ENCODE results near the gene RGL4.
"Not testable (repeated sequence)": the region's sequence is repeated elsewhere in the genome, so short reads cannot be mapped to it uniquely, and the experiment has no call there.

The RGL4 gene

DNA sequence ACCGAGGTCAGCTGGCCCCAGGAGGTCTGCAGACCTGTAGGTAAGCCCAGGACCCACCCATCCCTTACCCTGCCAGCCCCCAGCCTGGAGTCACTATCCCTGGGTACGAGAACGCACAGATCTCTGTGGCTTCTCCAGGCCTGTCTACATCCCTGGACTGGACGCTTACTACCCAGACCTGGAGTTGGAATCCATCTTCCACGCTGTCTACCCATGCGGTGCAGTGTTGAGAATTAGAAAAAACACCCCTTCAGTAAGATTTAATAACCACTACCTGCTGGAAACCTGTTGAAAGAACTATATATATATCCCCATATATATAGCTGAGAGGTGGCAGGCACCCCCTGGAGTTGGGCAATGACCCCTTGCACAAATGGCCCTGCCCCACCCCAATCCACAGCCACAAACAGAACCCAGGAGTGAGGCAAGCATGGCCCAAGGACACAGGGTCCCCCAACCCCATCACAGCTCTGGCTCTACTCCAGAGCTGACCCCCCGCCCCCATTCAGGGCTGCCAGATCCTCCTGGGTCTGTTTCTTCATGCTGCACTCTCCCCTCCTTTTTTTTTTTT, 17.7 kb upstream of the RGL4 start:
- no peaks in the 10 kb centered on the region for H3K27me3 Mint-ChIP-seq
- DNase-seq (ENCODE audit: low spot score in 2 of 2) (no peak), ATAC-seq (replicated peaks; ENCODE audit: extremely low read depth, poor library complexity, severe bottlenecking) (no peak)
- peaks cover 7% of the 10 kb centered on the region for H3K36me3 Mint-ChIP-seq (ENCODE audit: insufficient read depth)
- peaks cover 9% of the 10 kb centered on the region for H3K4me1 Mint-ChIP-seq
- H3K9me3 Mint-ChIP-seq: no peaks in the 10 kb centered on the region
- no peak overlapping the region for H3K4me3 Mint-ChIP-seq
- no peak overlapping the region for H3K27ac Mint-ChIP-seq (ENCODE audit: low read depth)

- H3K4me3 Mint-ChIP-seq: no peak overlapping the region
- no peak for ATAC-seq (replicated peaks; ENCODE audit: extremely low read depth, poor library complexity, severe bottlenecking)
These were observed 16.8 kb upstream of the RGL4 start for GRCh38 chr22:23673826-23674690.

DNA sequence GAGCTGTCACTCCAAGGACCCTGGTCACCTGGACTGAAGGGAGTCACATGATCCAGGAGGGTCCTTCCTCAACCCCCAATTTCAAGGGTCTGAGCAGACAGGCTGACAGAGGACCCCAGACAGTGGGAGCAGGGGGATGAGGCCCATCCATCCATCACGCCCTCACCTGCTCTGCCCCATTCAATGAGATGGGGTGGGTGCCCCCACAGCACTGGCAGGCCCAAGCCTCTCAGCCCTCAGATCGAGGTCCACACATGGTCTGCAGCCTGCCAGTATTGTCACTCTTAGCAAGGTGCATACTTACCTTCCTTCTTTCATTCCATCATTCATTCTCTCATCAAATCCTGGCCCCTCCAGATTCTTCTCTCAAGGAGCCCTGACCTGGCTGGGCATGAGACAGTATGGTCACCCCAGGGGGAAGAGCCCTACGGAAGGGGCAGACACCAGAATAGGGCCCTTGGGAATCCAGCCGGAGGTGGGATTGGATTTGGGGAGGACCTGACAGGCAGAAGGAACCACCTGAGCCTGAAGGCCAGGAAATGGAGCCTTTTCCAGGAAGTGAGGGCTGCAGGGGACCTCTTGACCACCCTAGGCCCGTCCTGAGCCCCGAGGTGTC, 15.8 kb upstream of the RGL4 start:
- not testable (repeated sequence) for H3K4me3 Mint-ChIP-seq; H3K36me3 Mint-ChIP-seq (ENCODE audit: insufficient read depth); H3K9me3 Mint-ChIP-seq; DNase-seq (ENCODE audit: low spot score in 2 of 2); ATAC-seq (replicated peaks; ENCODE audit: extremely low read depth, poor library complexity, severe bottlenecking); H3K27me3 Mint-ChIP-seq
- peak overlapping the region; percentile 68 for H3K27ac Mint-ChIP-seq (ENCODE audit: low read depth)
- peaks cover 11% of the 10 kb centered on the region for H3K4me1 Mint-ChIP-seq

More at GRCh38 chr22:23673826-23674690, 16.8 kb upstream of the RGL4 start:
- Mint-ChIP-seq H3K27me3 (no peaks in the 10 kb centered on the region), H3K4me1 (peaks cover 11% of the 10 kb centered on the region), H3K27ac (ENCODE audit: low read depth) (peak overlapping the region; percentile 68), H3K9me3 (no peaks in the 10 kb centered on the region), H3K36me3 (ENCODE audit: insufficient read depth) (peaks cover 7% of the 10 kb centered on the region)
- DNase-seq (ENCODE audit: low spot score in 2 of 2): no peak

DNA sequence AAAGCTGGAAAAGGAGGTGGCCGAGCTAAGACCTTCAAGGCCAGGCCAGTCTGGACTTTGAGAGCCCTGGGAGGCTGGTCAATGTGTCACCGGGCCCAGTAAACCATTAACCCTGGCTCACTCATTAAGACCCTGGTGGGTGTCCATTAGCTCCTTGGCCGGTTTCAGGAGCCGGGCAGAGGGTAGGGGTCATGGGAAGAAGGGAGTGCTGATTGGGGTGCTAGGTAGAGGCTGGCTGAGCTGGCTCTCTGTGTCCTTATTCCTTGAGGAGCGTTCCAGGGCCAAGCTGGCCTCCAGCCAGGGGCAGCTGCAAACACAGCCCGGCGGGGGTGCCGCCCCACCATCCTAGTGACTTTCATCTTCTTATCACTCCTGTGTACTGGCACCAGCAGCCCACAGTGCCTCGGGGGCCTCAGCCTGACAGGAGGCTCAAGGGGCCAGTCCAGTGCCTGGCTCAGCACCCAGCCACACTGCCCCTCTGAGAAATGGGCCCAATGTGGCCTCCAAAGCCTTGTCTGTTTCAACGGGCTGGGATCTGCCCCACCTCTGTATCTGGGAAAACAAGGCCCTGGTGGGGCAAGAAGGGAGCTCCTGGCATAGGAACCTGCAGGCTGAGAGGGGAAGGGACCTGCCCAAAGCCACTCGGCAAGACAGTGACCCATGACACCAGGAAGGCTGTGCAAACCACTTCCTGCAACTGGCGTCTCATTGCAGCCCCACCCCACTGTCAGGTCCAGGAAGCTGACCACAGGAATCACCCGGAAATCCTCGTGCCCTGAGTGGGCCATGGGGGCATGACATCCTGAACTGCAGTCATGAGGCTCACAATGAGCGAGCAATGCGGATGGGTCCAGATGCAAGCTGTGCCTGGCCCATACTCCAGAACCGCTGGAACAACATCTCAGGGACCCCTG, 15.1 kb upstream of the RGL4 start:
- ATAC-seq (replicated peaks; ENCODE audit: extremely low read depth, poor library complexity, severe bottlenecking): no peak
- DNase-seq (ENCODE audit: low spot score in 2 of 2): no peak
- H3K36me3 Mint-ChIP-seq (ENCODE audit: insufficient read depth): peaks cover 2% of the 10 kb centered on the region
- peak overlapping the region; percentile 44 for H3K27ac Mint-ChIP-seq (ENCODE audit: low read depth)
- H3K27me3 Mint-ChIP-seq: no peaks in the 10 kb centered on the region
- H3K9me3 Mint-ChIP-seq: no peaks in the 10 kb centered on the region
- H3K4me1 Mint-ChIP-seq: peaks cover 15% of the 10 kb centered on the region
- no peak overlapping the region for H3K4me3 Mint-ChIP-seq

DNA sequence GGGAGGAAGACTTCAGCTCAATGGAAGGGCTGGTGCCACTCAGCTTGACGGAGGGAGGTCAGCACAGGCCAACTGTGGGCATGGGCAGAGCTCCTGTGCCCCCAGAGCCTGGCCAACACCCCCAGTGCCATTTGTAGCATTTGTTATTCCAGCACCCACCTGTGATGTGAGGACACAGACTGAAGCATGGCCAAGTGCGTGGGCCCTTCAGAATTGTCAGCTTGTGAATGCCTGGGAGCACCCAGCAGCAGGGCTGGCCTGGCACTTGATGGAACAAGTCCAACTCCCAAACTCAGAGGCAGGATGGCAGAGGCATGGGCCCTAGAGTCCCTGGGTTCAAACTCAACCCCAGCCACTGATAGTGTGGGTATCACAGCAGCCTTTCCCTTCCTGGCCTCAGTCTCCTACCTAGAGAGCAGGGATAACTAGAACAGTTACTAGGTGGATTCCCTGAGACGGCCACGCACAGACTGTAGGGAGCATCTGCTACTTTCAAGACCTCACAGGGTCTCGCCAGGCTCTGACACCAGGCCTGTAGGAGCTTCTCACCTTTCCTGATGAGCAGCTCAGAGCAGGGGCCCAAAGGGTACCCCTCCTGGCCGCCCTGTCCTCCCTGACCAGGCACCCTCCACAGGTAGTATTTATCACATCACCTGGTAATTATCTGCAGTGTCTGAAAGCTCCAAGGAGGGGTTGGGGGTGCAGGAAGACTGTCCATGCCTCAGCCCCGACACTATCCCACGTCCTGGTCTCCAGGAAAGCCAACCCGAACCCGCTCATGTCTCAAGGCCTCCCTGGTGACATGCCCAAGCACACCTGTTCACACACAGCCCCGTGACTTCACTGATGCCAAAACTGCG, 13.7 kb upstream of the RGL4 start:
- H3K27ac Mint-ChIP-seq (ENCODE audit: low read depth); H3K4me3 Mint-ChIP-seq; H3K36me3 Mint-ChIP-seq (ENCODE audit: insufficient read depth); H3K9me3 Mint-ChIP-seq; ATAC-seq (replicated peaks; ENCODE audit: extremely low read depth, poor library complexity, severe bottlenecking); H3K27me3 Mint-ChIP-seq; DNase-seq (ENCODE audit: low spot score in 2 of 2): not testable (repeated sequence)
- H3K4me1 Mint-ChIP-seq: peaks cover 16% of the 10 kb centered on the region

DNA sequence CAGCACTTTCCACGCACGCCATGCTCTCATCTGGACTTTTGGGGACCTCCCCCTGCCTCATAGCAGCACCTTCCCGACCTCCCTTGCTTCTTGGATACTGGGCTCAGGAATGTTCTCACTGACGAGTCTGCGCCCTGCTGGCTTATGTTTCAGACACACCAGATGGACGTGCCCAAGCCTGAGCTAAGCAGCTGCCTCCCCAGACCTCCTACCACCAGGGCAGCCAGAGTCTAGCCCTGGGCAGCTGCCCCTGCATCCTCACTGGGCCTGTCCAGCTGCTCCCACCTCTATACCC, 13.2 kb upstream of the RGL4 start:
- peaks cover 16% of the 10 kb centered on the region for H3K4me1 Mint-ChIP-seq
- no peak overlapping the region for H3K27ac Mint-ChIP-seq (ENCODE audit: low read depth)
- DNase-seq (ENCODE audit: low spot score in 2 of 2): no peak
- no peaks in the 10 kb centered on the region for H3K9me3 Mint-ChIP-seq
- H3K36me3 Mint-ChIP-seq (ENCODE audit: insufficient read depth): peaks cover 2% of the 10 kb centered on the region
- ATAC-seq (replicated peaks; ENCODE audit: extremely low read depth, poor library complexity, severe bottlenecking): no peak
- H3K4me3 Mint-ChIP-seq: no peak overlapping the region
- no peaks in the 10 kb centered on the region for H3K27me3 Mint-ChIP-seq

DNA sequence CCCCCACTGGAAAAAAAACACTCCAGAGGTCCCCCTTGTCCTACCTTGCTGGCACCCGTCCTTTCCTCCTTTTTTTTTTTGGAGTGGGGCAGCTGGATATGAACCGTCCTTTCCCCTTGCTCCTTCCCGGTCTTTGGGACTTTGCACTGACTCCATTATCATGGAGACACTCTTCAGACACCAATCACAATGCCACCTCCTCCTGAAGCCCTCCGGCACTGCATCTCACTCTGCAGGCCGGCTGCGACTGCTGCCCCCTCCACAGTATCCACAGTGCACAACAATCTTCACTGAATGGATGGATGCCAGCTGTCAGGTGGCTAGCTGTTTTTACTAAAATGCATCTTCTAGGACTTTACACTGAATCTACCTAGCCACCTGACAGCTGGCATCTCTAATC, 12.7 kb upstream of the RGL4 start:
- no peak overlapping the region for H3K4me3 Mint-ChIP-seq
- H3K36me3 Mint-ChIP-seq (ENCODE audit: insufficient read depth): peaks cover 2% of the 10 kb centered on the region
- H3K27me3 Mint-ChIP-seq: no peaks in the 10 kb centered on the region
- no peak for ATAC-seq (replicated peaks; ENCODE audit: extremely low read depth, poor library complexity, severe bottlenecking)
- H3K4me1 Mint-ChIP-seq: peaks cover 16% of the 10 kb centered on the region
- H3K27ac Mint-ChIP-seq (ENCODE audit: low read depth): no peak overlapping the region
- H3K9me3 Mint-ChIP-seq: no peaks in the 10 kb centered on the region
- DNase-seq (ENCODE audit: low spot score in 2 of 2): no peak

DNA sequence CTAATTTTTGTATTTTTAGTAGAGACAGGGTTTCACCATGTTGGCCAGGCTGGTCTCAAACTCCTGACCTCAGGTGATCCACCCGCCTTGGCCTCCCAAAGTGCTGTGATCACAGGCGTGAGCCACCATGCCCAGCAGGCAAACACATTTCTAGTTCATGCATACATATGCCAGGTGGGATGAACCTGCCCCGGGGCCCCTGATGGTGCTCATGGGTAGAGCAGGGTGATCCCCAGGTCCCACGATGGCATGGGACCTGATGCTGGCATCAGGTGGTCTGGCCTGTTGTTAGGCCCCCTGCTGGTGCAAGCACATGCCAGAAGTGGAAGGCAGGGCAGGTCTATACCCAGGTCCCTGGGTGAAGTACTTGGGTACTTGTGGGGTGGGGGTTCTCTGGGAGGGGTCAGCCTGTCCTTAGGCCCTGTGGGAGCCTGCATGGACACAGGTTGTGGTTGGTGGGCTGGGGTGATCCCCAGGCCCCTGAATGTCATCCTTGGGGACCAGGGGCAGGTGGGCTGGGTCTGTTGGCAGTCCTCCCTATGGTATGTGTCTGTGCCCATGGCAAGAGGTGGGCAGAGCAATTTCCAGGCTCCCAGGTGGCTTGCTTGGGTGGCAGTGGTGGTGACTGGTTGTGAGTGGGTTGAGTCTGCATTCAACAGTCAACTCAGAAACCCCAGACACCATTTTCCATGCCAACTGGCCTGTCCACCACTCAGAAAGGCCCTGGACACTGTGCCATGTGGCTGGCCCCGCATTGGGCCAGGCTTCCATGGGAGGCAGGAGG, 9.6 kb upstream of the RGL4 start:
- H3K36me3 Mint-ChIP-seq (ENCODE audit: insufficient read depth): peaks cover 4% of the 10 kb centered on the region
- H3K4me1 Mint-ChIP-seq: peaks cover 16% of the 10 kb centered on the region
- DNase-seq (ENCODE audit: low spot score in 2 of 2): no peak
- no peak overlapping the region for H3K27ac Mint-ChIP-seq (ENCODE audit: low read depth)
- H3K9me3 Mint-ChIP-seq: no peaks in the 10 kb centered on the region
- no peak for ATAC-seq (replicated peaks; ENCODE audit: extremely low read depth, poor library complexity, severe bottlenecking)
- H3K27me3 Mint-ChIP-seq: no peaks in the 10 kb centered on the region
- no peak overlapping the region for H3K4me3 Mint-ChIP-seq

DNA sequence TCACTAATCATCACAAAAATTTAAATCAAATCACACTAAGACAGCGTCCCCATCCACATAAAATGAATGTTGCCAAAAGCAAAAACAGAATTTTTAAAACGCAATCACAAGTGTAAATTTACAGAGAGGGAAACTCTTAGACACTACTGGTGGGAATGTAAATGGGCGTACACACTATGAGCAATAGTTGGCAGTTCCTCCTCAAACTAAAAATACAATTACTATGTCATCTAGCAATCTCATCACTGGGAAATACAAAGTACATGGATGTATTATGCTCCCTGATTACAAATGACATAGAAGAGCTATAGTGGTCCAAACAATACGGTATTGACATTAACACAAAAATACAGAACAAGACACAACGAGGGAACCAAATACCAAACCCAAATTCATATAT, 8.7 kb upstream of the RGL4 start:
- no peak overlapping the region for H3K27ac Mint-ChIP-seq (ENCODE audit: low read depth)
- DNase-seq (ENCODE audit: low spot score in 2 of 2): no peak
- no peak overlapping the region for H3K4me3 Mint-ChIP-seq
- peaks cover 4% of the 10 kb centered on the region for H3K36me3 Mint-ChIP-seq (ENCODE audit: insufficient read depth)
- peaks cover 22% of the 10 kb centered on the region for H3K4me1 Mint-ChIP-seq
- ATAC-seq (replicated peaks; ENCODE audit: extremely low read depth, poor library complexity, severe bottlenecking): no peak
- H3K27me3 Mint-ChIP-seq: no peaks in the 10 kb centered on the region
- no peaks in the 10 kb centered on the region for H3K9me3 Mint-ChIP-seq

- H3K27ac Mint-ChIP-seq (ENCODE audit: low read depth): no peak overlapping the region
- H3K9me3 Mint-ChIP-seq: no peaks in the 10 kb centered on the region
- ATAC-seq (replicated peaks; ENCODE audit: extremely low read depth, poor library complexity, severe bottlenecking): no peak
- DNase-seq (ENCODE audit: low spot score in 2 of 2): no peak
- H3K27me3 Mint-ChIP-seq: no peaks in the 10 kb centered on the region
- H3K4me1 Mint-ChIP-seq: peaks cover 16% of the 10 kb centered on the region
- H3K36me3 Mint-ChIP-seq (ENCODE audit: insufficient read depth): peaks cover 2% of the 10 kb centered on the region
- no peak overlapping the region for H3K4me3 Mint-ChIP-seq
These were observed 7.9 kb upstream of the RGL4 start for GRCh38 chr22:23682827-23683355.

DNA sequence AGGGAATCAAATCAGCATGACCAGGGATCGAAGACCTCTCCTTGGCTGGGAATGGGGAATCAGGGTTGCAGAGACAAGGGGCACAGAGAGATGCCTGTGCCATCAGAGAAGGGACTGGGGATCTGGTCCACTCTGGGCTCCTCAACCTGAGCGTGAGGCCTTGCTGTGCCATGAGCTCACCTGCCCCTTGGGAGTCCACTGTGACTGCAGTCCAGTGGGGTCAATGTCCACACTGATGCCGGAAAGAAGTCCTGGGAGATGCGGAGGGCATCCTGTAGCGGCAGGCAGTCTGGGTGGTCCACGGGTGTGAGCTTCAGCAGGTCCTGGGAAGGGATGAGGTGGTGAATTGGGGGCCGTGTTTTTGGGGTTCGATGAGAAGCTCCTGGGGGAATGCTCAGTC, 7.3 kb upstream of the RGL4 start:
- H3K27me3 Mint-ChIP-seq: no peaks in the 10 kb centered on the region
- no peak overlapping the region for H3K27ac Mint-ChIP-seq (ENCODE audit: low read depth)
- DNase-seq (ENCODE audit: low spot score in 2 of 2): no peak
- H3K4me1 Mint-ChIP-seq: peaks cover 12% of the 10 kb centered on the region
- no peaks in the 10 kb centered on the region for H3K9me3 Mint-ChIP-seq
- no peak for ATAC-seq (replicated peaks; ENCODE audit: extremely low read depth, poor library complexity, severe bottlenecking)
- no peak overlapping the region for H3K4me3 Mint-ChIP-seq
- peaks cover 2% of the 10 kb centered on the region for H3K36me3 Mint-ChIP-seq (ENCODE audit: insufficient read depth)
